Measurements from ENCODE around the gene HEXA.
"Not testable (repeated sequence)": the region's sequence is repeated elsewhere in the genome, so short reads cannot be mapped to it uniquely, and the experiment has no call there.

The HEXA gene

GRCh38 chr15:72375846-72376581 is at the start of gene HEXA:
Gene HEXA, minus strand, starts transcription at chr15:72376014. Its CDS starts 42 bp downstream, at chr15:72375972.
- peak; percentile 84 for DNase-seq

GRCh38 chr15:72423256-72423655 is 47.4 kb upstream of the HEXA start:
- DNase-seq, result no peak

- no peak for DNase-seq
Measured at GRCh38 chr15:72421484-72421883, 45.7 kb upstream of the HEXA start.

GRCh38 chr15:72420576-72420975 is 44.8 kb upstream of the HEXA start:
- DNase-seq, result no peak

GRCh38 chr15:72419768-72420167 is 44.0 kb upstream of the HEXA start:
- DNase-seq, result not testable (repeated sequence)

GRCh38 chr15:72415304-72415703 is 39.5 kb upstream of the HEXA start:
- no peak for DNase-seq

- not testable (repeated sequence) for DNase-seq
Measured at GRCh38 chr15:72413337-72413736, 37.5 kb upstream of the HEXA start.

GRCh38 chr15:72411544-72411943 is 35.7 kb upstream of the HEXA start:
- DNase-seq, result no peak

GRCh38 chr15:72411111-72411510 is 35.3 kb upstream of the HEXA start:
- no peak for DNase-seq

GRCh38 chr15:72406936-72407335 is 31.1 kb upstream of the HEXA start:
- DNase-seq, result no peak

- DNase-seq, result no peak
Measured at GRCh38 chr15:72404841-72405240, 29.0 kb upstream of the HEXA start.

- no peak for DNase-seq
Measured at GRCh38 chr15:72404356-72404755, 28.5 kb upstream of the HEXA start.

- DNase-seq, result no peak
Measured at GRCh38 chr15:72402726-72403125, 26.9 kb upstream of the HEXA start.

- DNase-seq, result no peak
Measured at GRCh38 chr15:72398648-72399047, 22.8 kb upstream of the HEXA start.

- no peak for DNase-seq
Measured at GRCh38 chr15:72397796-72398588, 22.2 kb upstream of the HEXA start, which contains the start of gene TMEM202. Gene TMEM202, plus strand, starts transcription at chr15:72398305. Its CDS starts 22 bp downstream, at chr15:72398327.

GRCh38 chr15:72396331-72396730 is 20.5 kb upstream of the HEXA start:
- not testable (repeated sequence) for DNase-seq

GRCh38 chr15:72389231-72389630 is 13.4 kb upstream of the HEXA start:
- no peak for DNase-seq

GRCh38 chr15:72387741-72388140 is 11.9 kb upstream of the HEXA start:
- DNase-seq, result no peak

- DNase-seq, result no peak
Measured at GRCh38 chr15:72382146-72382545, 6.3 kb upstream of the HEXA start.

- no peak for DNase-seq
Measured at GRCh38 chr15:72380743-72381142, 4.9 kb upstream of the HEXA start.

GRCh38 chr15:72379856-72380430 is 4.1 kb upstream of the HEXA start:
- DNase-seq, result no peak

- not testable (repeated sequence) for DNase-seq
Measured at GRCh38 chr15:72379106-72379505, 3.3 kb upstream of the HEXA start.

GRCh38 chr15:72377331-72377730 is 1.5 kb upstream of the HEXA start:
- DNase-seq, result no peak

GRCh38 chr15:72375501-72375845 is 341 bp downstream of the HEXA start:
- no peak for DNase-seq

Data from NCI-H2227 treated with DMSO at 0.1 percent for 48 hours (cell line).